GM18951 (cell line): Measurements from ENCODE around the gene ELMO3.
A peak's percentile ranks its signal among the peaks of the same experiment; 100 is the strongest.

ENCODE experiments used
- POLR2A ChIP-seq: IDR thresholded peaks from 4 replicates; pipeline ENCODE4 v1.6.1; 2011; ENCODE audit warnings: mild to moderate bottlenecking; ENCODE audit not compliant: insufficient read length, insufficient read depth; ENCODE audit errors: extremely low read depth
- in situ Hi-C: fragments of 300-500 bp; cut with MboI; formaldehyde crosslinking; loops from one replicate; pipeline ENCODE4 v1.12.0; 2022; ENCODE audit warnings: low sequenced_read_pairs, mixed read lengths, inconsistent platforms; ENCODE audit not compliant: unreplicated experiment

ELMO3 gene

DNA sequence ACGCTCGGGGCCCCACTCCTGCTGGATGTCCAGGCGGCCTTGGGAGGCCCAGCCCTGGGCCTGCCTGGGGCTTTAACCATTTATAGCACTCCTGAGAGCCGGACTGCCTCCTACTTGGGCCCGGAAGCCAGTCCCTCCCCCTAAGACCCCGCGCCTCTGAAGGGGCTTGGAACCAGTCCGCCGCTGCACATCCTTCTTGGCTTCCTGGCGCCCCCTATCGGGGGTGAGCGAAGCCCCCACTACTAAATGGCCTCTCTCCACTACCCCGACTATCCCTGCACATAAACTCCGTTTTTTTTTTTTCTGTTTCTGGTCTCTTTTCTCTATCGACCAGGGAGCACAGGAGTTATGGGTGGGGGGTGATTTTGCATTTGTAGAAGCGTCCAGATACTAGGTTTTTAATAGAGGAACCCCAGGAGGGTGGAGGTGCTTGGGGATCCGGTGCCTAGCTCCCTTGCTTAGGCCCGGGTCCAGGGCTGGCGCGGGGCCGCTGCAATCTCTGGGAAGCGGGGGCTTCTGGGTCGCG, 29.2 kb upstream of the ELMO3 start:
- TF ChIP-seq POLR2A: no peak
- in situ Hi-C loops: no loop called here

DNA sequence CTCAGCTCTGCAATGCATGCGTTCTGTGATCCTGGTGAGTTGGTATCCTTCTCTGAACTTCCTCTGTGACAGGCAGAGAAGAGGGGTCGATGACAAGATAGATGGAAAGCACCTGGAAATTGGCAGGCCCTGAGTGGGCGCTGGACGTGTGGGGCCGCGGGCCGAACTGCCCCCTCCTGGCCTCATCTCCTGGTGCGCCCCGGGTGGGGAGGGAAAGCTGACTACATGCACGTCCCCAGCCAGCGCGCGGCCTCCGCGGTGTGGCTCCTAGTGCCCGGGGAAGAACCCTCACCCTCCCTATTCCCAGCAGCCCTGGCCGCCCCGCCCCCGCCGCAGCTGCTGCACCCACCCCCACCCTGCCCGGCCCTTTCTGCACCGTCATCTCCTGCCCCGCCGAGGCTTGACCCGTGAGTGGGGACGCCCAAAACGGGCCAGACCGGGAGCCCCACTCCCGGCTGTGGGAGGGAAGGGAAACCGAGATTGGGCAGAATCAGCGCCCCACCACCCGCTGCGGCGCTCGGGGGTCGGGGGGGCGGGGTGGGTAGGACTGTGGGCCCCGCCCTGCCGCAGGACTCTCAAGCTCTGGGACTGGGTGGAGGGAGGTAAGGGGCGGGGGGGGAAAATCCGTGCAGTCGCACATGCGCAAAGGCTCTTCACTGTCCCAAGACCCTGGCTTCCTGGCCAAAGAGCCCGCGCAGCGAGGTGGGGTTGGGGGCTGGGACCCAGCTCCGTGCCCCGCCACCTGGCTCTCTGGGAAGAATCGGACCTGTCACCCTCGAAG, 28.6 kb upstream of the ELMO3 start, which contains the start of gene NOL3:
Gene NOL3 (plus strand): TSS at position 371 of the 781 bp plus-strand sequence.
- peak; percentile 56 for TF ChIP-seq POLR2A
- in situ Hi-C loops: no loop called here

DNA sequence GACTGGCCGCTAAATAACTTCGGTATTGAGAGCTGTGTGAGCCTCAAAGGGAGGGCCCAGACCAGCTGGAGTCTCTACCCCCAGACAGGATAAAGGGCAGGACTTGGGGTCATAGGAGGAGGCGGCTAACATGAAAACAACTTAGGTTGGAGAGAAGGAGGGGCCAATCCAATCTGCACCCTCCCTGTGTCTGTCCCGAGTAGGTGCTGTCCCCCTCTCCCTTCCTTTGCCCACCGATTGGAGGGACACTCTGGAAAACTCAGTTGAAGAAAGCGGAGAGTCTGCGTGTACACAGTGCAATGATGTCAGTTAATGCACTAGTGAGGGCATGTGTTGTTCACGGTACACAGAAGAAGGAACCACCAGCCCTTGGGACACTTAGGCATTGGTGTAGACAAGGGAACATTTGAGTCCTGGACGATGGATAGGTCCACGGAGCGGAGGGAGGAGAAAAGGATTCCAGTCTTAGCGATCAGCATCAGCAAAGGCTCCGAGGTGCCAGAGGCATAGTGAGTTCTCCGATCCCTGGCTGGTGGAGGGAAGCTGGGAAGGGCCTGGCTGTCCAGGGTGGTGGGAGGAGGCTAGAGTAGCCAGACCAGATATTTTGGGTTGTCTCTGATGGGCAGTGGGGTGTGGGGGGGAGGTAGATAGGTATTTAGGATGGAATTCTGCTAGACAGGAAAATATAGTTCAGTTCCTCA, 27.8 kb upstream of the ELMO3 start:
- in situ Hi-C loops: no loop called here
- TF ChIP-seq POLR2A: no peak

DNA sequence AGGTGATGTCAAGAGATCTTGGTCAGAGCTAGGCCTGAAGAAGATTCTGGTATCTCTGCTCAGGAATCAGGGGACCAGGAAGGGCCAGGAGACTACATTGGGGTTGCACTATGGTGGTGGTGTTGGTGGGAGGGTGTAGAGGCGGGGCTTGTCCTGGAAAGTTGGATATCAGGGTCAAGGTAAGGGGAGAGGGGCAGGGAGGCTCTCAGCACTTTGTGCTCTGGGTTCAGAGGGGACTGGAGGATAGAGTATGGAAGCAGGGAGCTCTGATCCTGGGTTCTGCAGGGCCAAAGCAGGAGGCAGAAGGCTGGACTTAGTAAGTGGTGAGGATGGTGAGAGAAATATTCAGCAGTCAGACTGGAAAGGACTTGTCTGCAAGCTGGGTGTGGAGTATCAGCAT, 25.6 kb upstream of the ELMO3 start:
- no peak for TF ChIP-seq POLR2A
- in situ Hi-C loops: no loop called here

DNA sequence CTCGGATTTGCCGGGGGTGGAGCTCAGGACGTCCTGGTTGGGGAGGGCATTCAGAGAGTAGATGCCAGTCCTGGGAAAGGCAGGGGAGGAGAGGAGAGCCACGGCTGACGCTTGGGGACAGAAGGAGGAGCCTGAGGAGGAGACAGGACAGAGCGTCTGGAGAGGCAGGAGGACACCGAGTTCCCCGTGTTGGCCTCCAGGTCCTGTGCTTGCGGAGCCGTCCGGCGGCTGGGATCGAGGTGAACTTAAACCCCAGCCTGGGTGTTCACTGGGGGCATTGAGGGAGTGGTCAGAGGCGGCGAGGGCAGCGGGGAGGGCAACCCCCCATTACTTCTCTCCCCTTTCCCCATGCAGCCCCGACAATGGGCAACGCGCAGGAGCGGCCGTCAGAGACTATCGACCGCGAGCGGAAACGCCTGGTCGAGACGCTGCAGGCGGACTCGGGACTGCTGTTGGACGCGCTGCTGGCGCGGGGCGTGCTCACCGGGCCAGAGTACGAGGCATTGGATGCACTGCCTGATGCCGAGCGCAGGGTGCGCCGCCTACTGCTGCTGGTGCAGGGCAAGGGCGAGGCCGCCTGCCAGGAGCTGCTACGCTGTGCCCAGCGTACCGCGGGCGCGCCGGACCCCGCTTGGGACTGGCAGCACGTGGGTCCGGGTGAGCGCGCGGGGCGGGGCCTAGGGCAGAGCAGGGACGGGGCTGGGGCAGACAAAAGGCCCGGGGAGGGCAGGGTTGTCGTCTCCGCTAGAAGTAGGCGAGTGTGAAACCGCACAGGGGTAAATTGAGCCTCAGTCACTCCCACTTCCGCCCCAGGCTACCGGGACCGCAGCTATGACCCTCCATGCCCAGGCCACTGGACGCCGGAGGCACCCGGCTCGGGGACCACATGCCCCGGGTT, 24.9 kb upstream of the ELMO3 start:
- in situ Hi-C loops: no loop called here
- TF ChIP-seq POLR2A: peak; percentile 48

DNA sequence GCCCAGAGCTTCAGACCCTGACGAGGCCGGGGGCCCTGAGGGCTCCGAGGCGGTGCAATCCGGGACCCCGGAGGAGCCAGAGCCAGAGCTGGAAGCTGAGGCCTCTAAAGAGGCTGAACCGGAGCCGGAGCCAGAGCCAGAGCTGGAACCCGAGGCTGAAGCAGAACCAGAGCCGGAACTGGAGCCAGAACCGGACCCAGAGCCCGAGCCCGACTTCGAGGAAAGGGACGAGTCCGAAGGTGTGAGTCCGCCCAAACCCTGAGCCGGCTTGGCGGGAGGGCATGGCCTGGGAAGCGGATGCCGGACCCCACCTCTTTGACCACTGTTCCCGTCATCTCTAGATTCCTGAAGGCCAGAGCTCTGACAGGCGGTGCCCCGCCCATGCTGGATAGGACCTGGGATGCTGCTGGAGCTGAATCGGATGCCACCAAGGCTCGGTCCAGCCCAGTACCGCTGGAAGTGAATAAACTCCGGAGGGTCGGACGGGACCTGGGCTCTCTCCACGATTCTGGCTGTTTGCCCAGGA, 24.2 kb upstream of the ELMO3 start:
- in situ Hi-C loops: no loop called here
- TF ChIP-seq POLR2A: no peak

DNA sequence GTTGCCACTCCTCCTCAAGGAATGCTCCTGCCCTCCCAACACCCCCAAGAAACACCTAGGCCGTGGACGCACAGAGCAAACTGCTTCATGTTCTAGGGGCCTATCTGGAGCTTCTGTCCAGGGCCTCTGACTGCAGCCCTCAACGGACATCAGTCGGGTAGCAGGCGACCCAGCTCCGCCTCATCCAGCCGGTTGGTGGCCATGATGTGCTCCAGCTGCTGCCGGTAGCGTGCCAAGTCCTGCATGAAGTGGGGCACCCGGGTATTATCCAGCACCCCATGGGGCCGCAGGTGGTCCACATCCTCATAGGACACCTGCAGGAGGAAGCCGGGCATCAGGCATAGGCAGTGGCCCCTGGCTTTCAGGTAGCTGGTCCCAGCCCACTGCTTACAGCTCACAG, 22.3 kb upstream of the ELMO3 start:
- TF ChIP-seq POLR2A: no peak
- in situ Hi-C loops: no loop called here

DNA sequence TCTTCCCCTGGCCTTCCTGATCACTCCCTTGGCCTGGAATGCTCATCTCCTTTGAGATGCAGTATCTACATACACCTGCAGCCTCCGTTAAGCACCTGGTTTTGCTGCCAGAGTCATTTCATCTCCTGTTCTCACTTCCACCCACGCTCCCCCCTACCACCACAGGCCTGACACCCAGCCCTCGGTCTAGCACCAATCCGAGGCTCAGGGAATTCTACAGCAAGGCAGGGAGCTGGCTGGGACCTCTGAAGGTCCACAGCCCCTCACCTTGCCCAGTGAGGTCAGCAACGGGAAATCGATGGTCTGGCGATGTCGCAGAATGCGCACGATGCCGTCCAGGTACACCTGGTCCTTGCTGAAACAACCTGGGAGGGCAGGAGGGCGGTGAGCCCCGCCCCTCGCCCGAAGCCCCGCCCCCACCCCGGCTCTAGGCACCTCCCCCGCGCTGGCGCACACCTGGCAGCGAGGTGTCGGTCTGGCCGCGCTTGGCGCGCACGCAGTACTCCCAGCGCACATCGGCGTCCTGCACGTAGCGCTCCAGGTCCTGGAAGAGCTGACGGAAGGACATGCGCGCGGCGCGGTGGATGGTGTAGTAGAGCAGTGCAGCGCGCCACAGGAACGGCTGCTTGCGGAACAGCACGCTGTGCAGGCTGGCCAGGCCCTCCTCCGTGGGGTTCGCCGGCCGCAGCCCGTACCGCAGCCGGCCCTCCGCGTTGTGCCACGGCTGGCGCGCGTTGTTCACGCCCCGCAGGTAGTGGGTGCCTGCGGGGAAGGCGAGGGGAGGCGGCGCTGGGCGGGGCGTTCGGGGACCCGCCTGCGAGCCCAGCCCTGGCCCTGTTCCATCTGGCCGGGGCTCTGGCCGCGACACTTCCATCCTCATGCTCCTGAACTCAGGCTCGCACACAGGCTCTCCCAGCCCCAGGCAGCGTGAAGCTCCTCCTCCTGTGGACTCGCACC, 20.9 kb upstream of the ELMO3 start:
- in situ Hi-C loops: no loop called here
- no peak for TF ChIP-seq POLR2A

DNA sequence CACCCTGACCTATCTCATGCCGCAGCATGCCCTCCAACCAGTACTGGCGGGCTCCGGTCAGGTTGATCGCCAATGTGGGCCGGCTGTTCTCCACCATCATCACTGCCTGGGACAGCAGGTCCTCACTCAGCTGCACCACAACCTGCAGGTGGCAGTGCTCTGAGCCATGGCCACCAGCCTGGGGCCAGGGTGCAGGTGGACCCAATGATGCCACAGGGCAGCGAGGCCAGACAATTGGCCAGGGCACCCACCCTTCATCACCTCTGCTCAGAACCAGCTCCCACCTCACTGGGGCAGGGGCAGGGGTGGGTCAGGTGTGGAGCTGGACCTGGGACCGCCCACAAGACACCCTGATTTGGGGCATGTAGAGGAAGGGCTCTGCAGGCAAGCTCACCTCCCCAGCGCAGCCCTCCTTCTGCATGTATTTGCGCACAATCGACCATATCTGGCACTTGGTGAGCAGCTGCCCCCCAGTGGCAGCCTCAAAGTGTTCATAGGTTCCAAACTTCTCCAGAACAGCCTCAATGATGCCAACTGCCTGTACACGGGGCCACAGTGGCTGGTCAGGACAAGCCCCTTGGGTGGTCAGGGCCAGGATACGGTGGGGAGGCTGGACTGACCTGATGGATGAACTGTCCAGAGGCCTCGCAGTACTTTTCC, 19.4 kb upstream of the ELMO3 start:
- no peak for TF ChIP-seq POLR2A
- in situ Hi-C loops: no loop called here

DNA sequence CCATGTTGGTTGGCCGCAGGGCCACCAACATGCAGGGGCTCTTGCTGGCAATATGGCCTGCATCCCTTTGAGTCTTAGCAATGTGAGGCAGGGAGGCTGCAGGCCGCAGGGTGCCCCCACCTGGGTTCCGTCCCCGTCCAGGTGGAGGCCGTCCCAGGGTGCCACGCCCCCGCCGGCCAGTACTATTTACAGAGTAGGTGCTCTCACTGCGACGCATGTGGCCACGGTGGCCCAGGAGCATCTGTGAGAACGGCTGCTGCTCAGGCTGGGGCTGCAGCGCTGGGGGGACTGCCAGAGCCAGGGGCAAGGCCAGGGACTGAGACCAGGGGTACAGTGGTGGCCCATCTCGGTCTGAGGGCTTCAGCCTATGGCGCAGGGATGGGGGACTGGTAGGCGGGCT, 18.8 kb upstream of the ELMO3 start:
- in situ Hi-C loops: no loop called here
- no peak for TF ChIP-seq POLR2A

DNA sequence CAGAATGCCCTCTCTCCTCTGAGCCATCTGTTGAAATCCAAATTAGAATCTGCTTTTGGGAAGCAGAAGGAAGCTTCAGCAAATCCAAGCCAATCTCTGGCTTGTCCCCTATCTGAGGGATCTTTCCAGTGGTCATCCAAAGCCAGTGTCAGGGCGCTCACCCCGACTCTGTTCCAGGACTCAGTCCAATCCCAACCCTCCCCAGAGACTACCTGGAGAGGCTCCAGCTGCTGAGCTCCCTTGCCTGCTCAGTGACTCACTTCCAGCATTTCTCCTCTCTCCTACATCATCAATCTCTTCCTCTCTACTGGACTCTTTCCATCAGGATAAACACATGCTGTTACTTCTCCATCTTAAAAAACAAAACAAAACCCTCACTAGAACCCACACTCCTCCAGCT, 17.6 kb upstream of the ELMO3 start:
- in situ Hi-C loops: no loop called here
- no peak for TF ChIP-seq POLR2A

DNA sequence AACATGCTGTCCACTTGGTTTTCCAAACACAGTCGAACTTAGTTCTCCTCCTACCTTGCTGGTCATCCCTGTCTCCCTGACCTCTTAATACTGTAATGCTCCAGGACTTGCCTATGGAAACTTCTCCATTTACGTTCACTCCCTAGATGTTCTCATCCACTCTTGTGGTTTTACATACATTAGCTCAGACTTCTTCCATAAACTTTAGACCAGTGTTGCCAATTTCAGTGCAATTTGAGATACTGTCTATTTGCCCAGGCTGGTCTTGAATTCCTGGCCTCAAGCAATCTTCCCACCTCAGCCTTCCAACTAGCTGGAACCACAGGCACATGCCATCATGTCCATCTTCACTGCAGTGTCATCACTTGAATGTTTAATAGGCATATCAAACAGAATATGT, 16.6 kb upstream of the ELMO3 start:
- in situ Hi-C loops: no loop called here
- TF ChIP-seq POLR2A: no peak

DNA sequence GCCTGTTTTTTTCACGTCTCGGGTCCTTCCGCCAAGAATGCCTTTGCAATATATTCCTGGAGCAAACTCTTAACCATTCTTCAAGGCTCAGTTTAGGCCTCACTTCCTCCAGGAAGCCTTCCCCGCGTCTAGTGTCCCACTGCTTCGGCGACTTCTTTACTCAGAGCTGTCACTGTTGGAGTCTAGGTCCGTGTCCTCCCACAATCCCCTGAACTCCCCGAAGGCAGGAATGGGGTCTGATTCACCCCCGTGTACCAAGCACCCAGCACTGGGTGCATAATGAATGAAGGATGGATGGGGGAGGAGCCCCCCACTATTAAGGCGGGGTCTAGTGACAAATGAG, 15.7 kb upstream of the ELMO3 start:
- in situ Hi-C loops: no loop called here
- TF ChIP-seq POLR2A: peak; percentile 28
